COLO668 (cell line): ENCODE results near the gene ATXN7.

Source experiments
- DNase-seq: peaks from one replicate; lab custom pipeline; 2025; ENCODE audit not compliant: unreplicated experiment; lab: John Stamatoyannopoulos, UW

The ATXN7 gene

GRCh38 chr3:63864008-63864964, 619 bp downstream of the ATXN7 start:
- DNase-seq, result peak; percentile 71

GRCh38 chr3:63864965-63865327, 1.3 kb downstream of the ATXN7 start:
- no peak for DNase-seq

- DNase-seq, result no peak
Measured at GRCh38 chr3:63867225-63867624, 3.6 kb downstream of the ATXN7 start.

GRCh38 chr3:63869940-63870614, 6.4 kb downstream of the ATXN7 start:
- no peak for DNase-seq

GRCh38 chr3:63870615-63871005, 6.9 kb downstream of the ATXN7 start:
- no peak for DNase-seq

- no peak for DNase-seq
Measured at GRCh38 chr3:63872135-63872924, 8.7 kb downstream of the ATXN7 start.

- DNase-seq, result no peak
Measured at GRCh38 chr3:63874769-63875168, 11.1 kb downstream of the ATXN7 start.

GRCh38 chr3:63875510-63875909, 11.8 kb downstream of the ATXN7 start:
- no peak for DNase-seq

- no peak for DNase-seq
Measured at GRCh38 chr3:63876260-63876659, 12.6 kb downstream of the ATXN7 start.

- DNase-seq, result no peak
Measured at GRCh38 chr3:63877737-63878393, 14.2 kb downstream of the ATXN7 start.

- no peak for DNase-seq
Measured at GRCh38 chr3:63878394-63879060, 14.9 kb downstream of the ATXN7 start.

- no peak for DNase-seq
Measured at GRCh38 chr3:63880653-63881052, 17.0 kb downstream of the ATXN7 start.

GRCh38 chr3:63886858-63887257, 23.2 kb downstream of the ATXN7 start:
- DNase-seq, result no peak

GRCh38 chr3:63891518-63891917, 27.9 kb downstream of the ATXN7 start:
- no peak for DNase-seq

- no peak for DNase-seq
Measured at GRCh38 chr3:63892773-63893352, 29.2 kb downstream of the ATXN7 start.

GRCh38 chr3:63895422-63896189, 31.9 kb downstream of the ATXN7 start:
- no peak for DNase-seq

GRCh38 chr3:63896332-63897030, 32.8 kb downstream of the ATXN7 start:
- DNase-seq, result no peak

- no peak for DNase-seq
Measured at GRCh38 chr3:63900010-63900409, 36.3 kb downstream of the ATXN7 start.

GRCh38 chr3:63900459-63900858, 36.8 kb downstream of the ATXN7 start:
- DNase-seq, result peak; percentile 46
